ENCODE measurements around the gene PPP1CC. TPM values are rescaled to one million over a fixed set of nuclear protein-coding genes. Genes with fewer than 3 reads are reported as not detected.

PPP1CC gene
- total and polyA plus RNA-seq, 8 donors: 86.8 to 208 (median 183) TPM

DNA sequence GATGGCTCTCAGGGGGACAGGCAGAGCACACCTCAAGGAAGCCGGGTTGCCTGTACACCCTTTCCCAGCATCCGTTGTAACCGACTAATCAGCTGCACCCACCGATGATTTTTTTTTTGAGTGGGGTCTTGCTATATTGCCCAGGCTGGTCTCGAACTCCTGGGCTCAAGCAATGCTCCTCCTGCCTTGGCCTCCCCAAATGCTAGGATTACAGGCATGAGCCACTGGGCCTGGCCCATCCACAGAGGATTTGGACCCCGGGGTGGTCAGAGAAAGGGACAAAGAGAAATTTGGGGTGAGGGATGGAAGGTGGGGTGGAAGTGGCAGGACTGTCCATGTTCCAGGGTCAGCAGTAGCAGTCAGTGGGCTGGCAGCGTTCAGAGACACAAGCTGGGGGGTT, 43.3 kb upstream of the PPP1CC start:
- DNase-seq (no peak), ATAC-seq (no peak)
- no peak overlapping the region for H3K27ac ChIP-seq
- H3K4me3 ChIP-seq: no peak overlapping the region
- H3K9me3 ChIP-seq: no peaks in the 10 kb centered on the region
- no peaks in the 10 kb centered on the region for H3K27me3 ChIP-seq
- peaks cover 0 to 3% of the 10 kb centered on the region in 2 donors for H3K4me1 ChIP-seq
- no peaks in the 10 kb centered on the region for H3K36me3 ChIP-seq
- intact Hi-C loops (cut with DNase I): no loop called here
- no peak for TF ChIP-seq CTCF (IDR thresholded peaks at IDR 0.05)

- intact Hi-C loops (cut with DNase I): no loop called here
- DNase-seq: no peak
- Histone ChIP-seq H3K4me1 (peaks cover 0 to 3% of the 10 kb centered on the region in 2 donors), H3K36me3 (no peaks in the 10 kb centered on the region), H3K9me3 (no peaks in the 10 kb centered on the region), H3K27ac (no peak overlapping the region), H3K27me3 (no peaks in the 10 kb centered on the region), H3K4me3 (no peak overlapping the region)
- no peak for ATAC-seq
- TF ChIP-seq CTCF (IDR thresholded peaks at IDR 0.05): no peak
Measured at GRCh38 chr12:110785240-110785639, 42.5 kb upstream of the PPP1CC start.

DNA sequence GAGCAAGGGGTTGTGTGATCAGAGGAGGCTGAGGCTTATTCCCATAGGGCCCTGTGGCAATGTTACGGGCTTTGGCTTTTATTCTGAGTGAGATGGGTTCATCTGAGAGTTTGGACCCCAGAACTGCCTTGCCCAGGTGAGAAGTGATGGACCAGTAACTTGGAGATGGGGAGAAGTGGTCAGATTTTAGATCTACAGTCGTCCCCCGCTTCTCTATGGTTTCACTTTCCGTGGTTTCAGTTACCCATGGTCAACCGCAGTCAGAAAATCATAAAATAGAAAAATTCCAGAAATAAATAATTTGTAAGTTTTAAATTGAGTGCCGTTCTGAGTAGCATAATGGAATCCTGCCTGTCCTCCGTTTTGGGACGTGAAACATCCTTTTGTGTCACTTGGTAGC, 40.2 kb upstream of the PPP1CC start:
- H3K27me3 ChIP-seq: no peaks in the 10 kb centered on the region
- intact Hi-C loops (cut with DNase I): no loop called here
- no peaks in the 10 kb centered on the region for H3K9me3 ChIP-seq
- H3K4me3 ChIP-seq: no peak overlapping the region
- ATAC-seq: no peak
- H3K4me1 ChIP-seq: peaks cover 0 to 3% of the 10 kb centered on the region in 2 donors
- H3K36me3 ChIP-seq: no peaks in the 10 kb centered on the region
- H3K27ac ChIP-seq: no peak overlapping the region
- TF ChIP-seq CTCF (IDR thresholded peaks at IDR 0.05): no peak
- no peak for DNase-seq

GRCh38 chr12:110782094-110782493, 39.4 kb upstream of the PPP1CC start:
- Histone ChIP-seq H3K4me1 (peaks cover 0 to 3% of the 10 kb centered on the region in 2 donors), H3K9me3 (no peaks in the 10 kb centered on the region), H3K4me3 (no peak overlapping the region), H3K36me3 (no peaks in the 10 kb centered on the region), H3K27me3 (no peaks in the 10 kb centered on the region), H3K27ac (no peak overlapping the region)
- intact Hi-C loops (cut with DNase I): no loop called here
- ATAC-seq (no peak), DNase-seq (no peak)
- no peak for TF ChIP-seq CTCF (IDR thresholded peaks at IDR 0.05)

- no peak for DNase-seq
- intact Hi-C loops (cut with DNase I): no loop called here
- peaks cover 0 to 3% of the 10 kb centered on the region in 2 donors for H3K4me1 ChIP-seq
Measured at GRCh38 chr12:110780448-110780847, 37.8 kb upstream of the PPP1CC start.

More at GRCh38 chr12:110780448-110780847, 37.8 kb upstream of the PPP1CC start:
- H3K4me3 ChIP-seq: no peak overlapping the region
- no peaks in the 10 kb centered on the region for H3K27me3 ChIP-seq
- H3K9me3 ChIP-seq: no peaks in the 10 kb centered on the region
- TF ChIP-seq CTCF (IDR thresholded peaks at IDR 0.05): no peak
- H3K27ac ChIP-seq: peak overlapping the region in 1 of 2 donors; percentile 36
- no peaks in the 10 kb centered on the region for H3K36me3 ChIP-seq
- peak; percentile 14 for ATAC-seq
